Psoas muscle (tissue), 8 donors: ENCODE data around the gene OR14A16. TPM values are rescaled to one million over a fixed set of nuclear protein-coding genes. Genes with fewer than 3 reads are reported as not detected.

ENCODE experiments used
- ATAC-seq, 4 donors: fragments of 200-7000 bp; cut with Tn5 transposase; one replicate each; pipeline ENCODE4 v1.9.1; 2020; ENCODE audit warnings: moderate library complexity in 3 of 4, mild to moderate bottlenecking in 2 of 4
- DNase-seq, 2 donors: peaks; one replicate each; pipeline ENCODE4 v3.0.0-alpha.2; 2020
- H3K27ac ChIP-seq: fragments of 200-600 bp; one replicate; pipeline ENCODE4 v1.8.0; 2022
- H3K27me3 ChIP-seq, 3 donors: fragments of 200-600 bp in 1 of 3; one replicate each; pipeline versions ENCODE4 v1.6.1 to v1.8.0; 2013 to 2022; ENCODE audit warnings: low read length in 2 of 3, mild to moderate bottlenecking in 2 of 3, moderate library complexity in 1 of 3; ENCODE audit not compliant: insufficient read depth in 3 of 3
- H3K36me3 ChIP-seq, 2 donors: fragments of 200-600 bp in 1 of 2; one replicate each; pipeline versions ENCODE4 v1.6.1 to v1.8.0; 2013 to 2022; ENCODE audit warnings: low read depth in 1 of 2, mild to moderate bottlenecking in 1 of 2, moderate library complexity in 1 of 2; ENCODE audit not compliant: insufficient read depth in 1 of 2
- H3K4me1 ChIP-seq: fragments of 200-600 bp; one replicate; pipeline ENCODE4 v1.8.0; 2022
- H3K4me3 ChIP-seq: fragments of 200-600 bp; one replicate; pipeline ENCODE4 v1.8.0; 2022; ENCODE audit warnings: mild to moderate bottlenecking
- H3K9me3 ChIP-seq: fragments of 200-600 bp; one replicate; pipeline ENCODE4 v1.8.0; 2022
- CTCF ChIP-seq: fragments of 200-600 bp; IDR thresholded peaks from one replicate; pipeline ENCODE4 v1.8.0; 2022; ENCODE audit warnings: antibody characterized with exemption
- WGBS, 3 donors: extraction: QIAGEN DNeasy Blood & Tissue Kit; methylation state at CpG; one replicate each; pipeline versions ENCODE4 v1.1.6 to v1.1.7; 2013; 5-methylcytosine and 5-hydroxymethylcytosine counted together
- intact Hi-C, 2 donors: fragments of 100-400 bp; cut with DNase I; formaldehyde crosslinking; loops; one replicate each; pipeline versions ENCODE4 v1.11.0 to v1.14.2; 2022
- polyA plus RNA-seq, 3 donors: library from polyadenylated mRNA; stranded (reverse); fragments of 200-250 nt; gene quantifications; one replicate each; pipeline ENCODE4 v1.2.3, GENCODE V29; 2013
- total RNA-seq, 4 donors: library from RNA; stranded (reverse); fragmentation: NEBNext Ultra II Directional in 2 of 4; extraction: Animal tissue kit (Norgen Biotek cat#: 25700) in 2 of 4; gene quantifications; one replicate each; pipeline versions ENCODE4 v1.2.1 to v1.2.4, GENCODE V29; 2021 to 2023
- donor health status: healthy with polysubstance abuse.
- donor health status: DM: no; HTN: no; CAD: no; lungs with moderate emphysema.
- donor health status: Bipolar disorder and iron deficiency.
- donor health status: healthy.
- donor health status: DM: yes; HTN: yes; CAD: no.
- donor health status: DM: no; HTN: no; CAD: no.
- donor health status: DM: no; HTN: no; CAD: no.
- donor health status: DM: yes; HTN: yes; CAD: no.

OR14A16 gene
- total and polyA plus RNA-seq, 7 donors, result not detected

- 38 to 46% (median 42%) methylated on average over 15 of the region's 15 CpGs for WGBS, 3 donors
- Histone ChIP-seq H3K4me3 (peak overlapping the region; percentile 47), H3K27me3 (peaks cover 0 to 31% (median 12%) of the 10 kb centered on the region in 3 donors), H3K36me3 (no peaks in the 10 kb centered on the region), H3K9me3 (no peaks in the 10 kb centered on the region), H3K4me1 (no peaks in the 10 kb centered on the region), H3K27ac (no peak overlapping the region)
- no peak for ATAC-seq
- intact Hi-C loops, result no loop called here
- no peak for TF ChIP-seq CTCF
- no peak for DNase-seq
These were observed 34.2 kb upstream of the OR14A16 start for GRCh38 chr1:247857985-247858619.

GRCh38 chr1:247857069-247857984 is 33.4 kb upstream of the OR14A16 start, which contains the start of gene TRIM58:
Gene TRIM58, plus strand, starts transcription at chr1:247857187. Its CDS starts 60 bp downstream, at chr1:247857247.
- Histone ChIP-seq H3K36me3 (no peaks in the 10 kb centered on the region), H3K4me1 (no peaks in the 10 kb centered on the region), H3K27ac (no peak within 1 kb of the TSS), H3K9me3 (no peaks in the 10 kb centered on the region), H3K4me3 (peak within 1 kb of the TSS; percentile 47), H3K27me3 (peaks cover 0 to 31% (median 12%) of the 10 kb centered on the region in 3 donors)
- no peak for DNase-seq
- intact Hi-C loops, result no loop called here
- WGBS, 3 donors, result 1 to 2% (median 1%) methylated on average over 79 to 109 of the region's 109 CpGs
- no peak for ATAC-seq
- TF ChIP-seq CTCF, result no peak

GRCh38 chr1:247855911-247856310 is 32.0 kb upstream of the OR14A16 start:
- Histone ChIP-seq H3K27ac (no peak overlapping the region), H3K36me3 (no peaks in the 10 kb centered on the region), H3K4me3 (no peak overlapping the region), H3K27me3 (peaks cover 0 to 31% (median 12%) of the 10 kb centered on the region in 3 donors), H3K9me3 (no peaks in the 10 kb centered on the region), H3K4me1 (no peaks in the 10 kb centered on the region)
- 79 to 88% (median 82%) methylated on average over 4 of the region's 4 CpGs for WGBS, 3 donors
- no peak for TF ChIP-seq CTCF
- intact Hi-C loops, result no loop called here
- DNase-seq, result no peak
- ATAC-seq, result no peak

- H3K27me3 ChIP-seq, result peaks cover 0 to 31% (median 12%) of the 10 kb centered on the region in 3 donors
- no peaks in the 10 kb centered on the region for H3K9me3 ChIP-seq
- H3K4me1 ChIP-seq, result no peaks in the 10 kb centered on the region
- WGBS, 3 donors, result 83 to 85% (median 84%) methylated on average over 14 of the region's 14 CpGs
- H3K4me3 ChIP-seq, result no peak overlapping the region
- DNase-seq (no peak), ATAC-seq (no peak)
- no peak overlapping the region for H3K27ac ChIP-seq
- no peak for TF ChIP-seq CTCF
- no peaks in the 10 kb centered on the region for H3K36me3 ChIP-seq
- intact Hi-C loops, result no loop called here
These were observed 31.1 kb upstream of the OR14A16 start for GRCh38 chr1:247854899-247855545.
